Measurements from ENCODE around the gene IRAK1.

DNA sequence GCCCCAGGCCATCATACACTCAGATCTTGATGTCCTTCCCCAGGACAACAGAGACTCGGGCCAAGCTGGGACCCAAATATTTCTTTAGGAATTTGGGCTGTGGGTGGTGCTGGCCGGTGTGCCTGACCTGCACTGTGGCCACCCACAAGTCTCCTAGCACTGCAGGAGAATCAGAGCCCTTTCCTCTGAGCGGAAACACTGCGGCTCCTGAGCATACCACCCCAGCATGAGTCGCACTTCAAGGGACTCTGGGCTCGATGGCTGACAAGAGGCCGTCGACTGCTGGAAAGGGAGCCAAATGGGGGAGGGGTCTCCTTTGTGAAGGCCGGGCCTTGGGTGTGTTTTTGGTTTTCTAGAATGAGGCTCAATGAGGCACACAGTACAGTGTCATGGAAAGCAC, 13.0 kb upstream of the IRAK1 start:
- TF ChIP-seq, protein P1, sequence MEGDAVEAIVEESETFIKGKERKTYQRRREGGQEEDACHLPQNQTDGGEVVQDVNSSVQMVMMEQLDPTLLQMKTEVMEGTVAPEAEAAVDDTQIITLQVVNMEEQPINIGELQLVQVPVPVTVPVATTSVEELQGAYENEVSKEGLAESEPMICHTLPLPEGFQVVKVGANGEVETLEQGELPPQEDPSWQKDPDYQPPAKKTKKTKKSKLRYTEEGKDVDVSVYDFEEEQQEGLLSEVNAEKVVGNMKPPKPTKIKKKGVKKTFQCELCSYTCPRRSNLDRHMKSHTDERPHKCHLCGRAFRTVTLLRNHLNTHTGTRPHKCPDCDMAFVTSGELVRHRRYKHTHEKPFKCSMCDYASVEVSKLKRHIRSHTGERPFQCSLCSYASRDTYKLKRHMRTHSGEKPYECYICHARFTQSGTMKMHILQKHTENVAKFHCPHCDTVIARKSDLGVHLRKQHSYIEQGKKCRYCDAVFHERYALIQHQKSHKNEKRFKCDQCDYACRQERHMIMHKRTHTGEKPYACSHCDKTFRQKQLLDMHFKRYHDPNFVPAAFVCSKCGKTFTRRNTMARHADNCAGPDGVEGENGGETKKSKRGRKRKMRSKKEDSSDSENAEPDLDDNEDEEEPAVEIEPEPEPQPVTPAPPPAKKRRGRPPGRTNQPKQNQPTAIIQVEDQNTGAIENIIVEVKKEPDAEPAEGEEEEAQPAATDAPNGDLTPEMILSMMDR (IDR thresholded peaks at IDR 0.05 in 2 of 3, conservative IDR thresholded peaks at IDR 0.05 in 1 of 3; ENCODE audit: control insufficient read depth in 2 of 3, extremely low read depth in 1 of 3, insufficient read depth in 1 of 3, low read depth in 3 of 3, low read length in 3 of 3), result no peak
- TF ChIP-seq EZH2 (IDR thresholded peaks at IDR 0.05; ENCODE audit: borderline replicate concordance, control insufficient read depth, low read depth, low read length), result no peak
- no peak for TF ChIP-seq RCOR1 (conservative IDR thresholded peaks at IDR 0.05; ENCODE audit: low read depth, low read length)
- no peak for TF ChIP-seq E2F8 (IDR thresholded peaks at IDR 0.05; ENCODE audit: low read depth, partially characterized antibody)
- TF ChIP-seq, protein P2, sequence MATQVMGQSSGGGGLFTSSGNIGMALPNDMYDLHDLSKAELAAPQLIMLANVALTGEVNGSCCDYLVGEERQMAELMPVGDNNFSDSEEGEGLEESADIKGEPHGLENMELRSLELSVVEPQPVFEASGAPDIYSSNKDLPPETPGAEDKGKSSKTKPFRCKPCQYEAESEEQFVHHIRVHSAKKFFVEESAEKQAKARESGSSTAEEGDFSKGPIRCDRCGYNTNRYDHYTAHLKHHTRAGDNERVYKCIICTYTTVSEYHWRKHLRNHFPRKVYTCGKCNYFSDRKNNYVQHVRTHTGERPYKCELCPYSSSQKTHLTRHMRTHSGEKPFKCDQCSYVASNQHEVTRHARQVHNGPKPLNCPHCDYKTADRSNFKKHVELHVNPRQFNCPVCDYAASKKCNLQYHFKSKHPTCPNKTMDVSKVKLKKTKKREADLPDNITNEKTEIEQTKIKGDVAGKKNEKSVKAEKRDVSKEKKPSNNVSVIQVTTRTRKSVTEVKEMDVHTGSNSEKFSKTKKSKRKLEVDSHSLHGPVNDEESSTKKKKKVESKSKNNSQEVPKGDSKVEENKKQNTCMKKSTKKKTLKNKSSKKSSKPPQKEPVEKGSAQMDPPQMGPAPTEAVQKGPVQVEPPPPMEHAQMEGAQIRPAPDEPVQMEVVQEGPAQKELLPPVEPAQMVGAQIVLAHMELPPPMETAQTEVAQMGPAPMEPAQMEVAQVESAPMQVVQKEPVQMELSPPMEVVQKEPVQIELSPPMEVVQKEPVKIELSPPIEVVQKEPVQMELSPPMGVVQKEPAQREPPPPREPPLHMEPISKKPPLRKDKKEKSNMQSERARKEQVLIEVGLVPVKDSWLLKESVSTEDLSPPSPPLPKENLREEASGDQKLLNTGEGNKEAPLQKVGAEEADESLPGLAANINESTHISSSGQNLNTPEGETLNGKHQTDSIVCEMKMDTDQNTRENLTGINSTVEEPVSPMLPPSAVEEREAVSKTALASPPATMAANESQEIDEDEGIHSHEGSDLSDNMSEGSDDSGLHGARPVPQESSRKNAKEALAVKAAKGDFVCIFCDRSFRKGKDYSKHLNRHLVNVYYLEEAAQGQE (IDR thresholded peaks at IDR 0.05; ENCODE audit: low read depth, low read length), result no peak
- TF ChIP-seq SREBF1 (IDR thresholded peaks at IDR 0.05; ENCODE audit: low read length), result no peak
- TF ChIP-seq TARDBP (IDR thresholded peaks at IDR 0.05; ENCODE audit: borderline replicate concordance), result no peak
- TF ChIP-seq PAX5 (IDR thresholded peaks at IDR 0.05; ENCODE audit: borderline replicate concordance, low read depth, low read length), result no peak
- TF ChIP-seq, protein P3, sequence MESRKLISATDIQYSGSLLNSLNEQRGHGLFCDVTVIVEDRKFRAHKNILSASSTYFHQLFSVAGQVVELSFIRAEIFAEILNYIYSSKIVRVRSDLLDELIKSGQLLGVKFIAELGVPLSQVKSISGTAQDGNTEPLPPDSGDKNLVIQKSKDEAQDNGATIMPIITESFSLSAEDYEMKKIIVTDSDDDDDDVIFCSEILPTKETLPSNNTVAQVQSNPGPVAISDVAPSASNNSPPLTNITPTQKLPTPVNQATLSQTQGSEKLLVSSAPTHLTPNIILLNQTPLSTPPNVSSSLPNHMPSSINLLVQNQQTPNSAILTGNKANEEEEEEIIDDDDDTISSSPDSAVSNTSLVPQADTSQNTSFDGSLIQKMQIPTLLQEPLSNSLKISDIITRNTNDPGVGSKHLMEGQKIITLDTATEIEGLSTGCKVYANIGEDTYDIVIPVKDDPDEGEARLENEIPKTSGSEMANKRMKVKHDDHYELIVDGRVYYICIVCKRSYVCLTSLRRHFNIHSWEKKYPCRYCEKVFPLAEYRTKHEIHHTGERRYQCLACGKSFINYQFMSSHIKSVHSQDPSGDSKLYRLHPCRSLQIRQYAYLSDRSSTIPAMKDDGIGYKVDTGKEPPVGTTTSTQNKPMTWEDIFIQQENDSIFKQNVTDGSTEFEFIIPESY (IDR thresholded peaks at IDR 0.05), result no peak
